Activated B cell treated with CpG ODN at 0.5 μM for 24 hours (primary cell): ENCODE data around the gene ENPP3. TPM values are rescaled to one million over a fixed set of nuclear protein-coding genes. Genes with fewer than 3 reads are reported as not detected.

ENCODE experiments used
- ATAC-seq: fragments of 200-7000 bp; cut with Tn5 transposase; one replicate; pipeline ENCODE4 v1.10.0; 2021; ENCODE audit warnings: low read depth, mild to moderate bottlenecking, moderate library complexity
- CTCF ChIA-PET: fragments of 350-600 bp; sonication (Branson Sonifier 250); formaldehyde crosslinking; loops from one replicate; lab custom pipeline; 2021; ENCODE audit warnings: antibody characterized with exemption; lab: Charles Lee
- POLR2A ChIA-PET: fragments of 350-600 bp; sonication (Branson Sonifier 250); formaldehyde crosslinking; loops from one replicate; lab custom pipeline; 2021; ENCODE audit warnings: antibody characterized with exemption; lab: Charles Lee
- DNase-seq: peaks from one replicate; pipeline ENCODE4 v3.0.0; 2022
- H3K27ac Mint-ChIP-seq: one replicate; pipeline ENCODE4 v1.8.0; 2020; ENCODE audit warnings: mixed read lengths
- H3K27me3 Mint-ChIP-seq: one replicate; pipeline ENCODE4 v1.8.0; 2021; ENCODE audit warnings: mixed read lengths
- H3K36me3 Mint-ChIP-seq: one replicate; pipeline ENCODE4 v1.8.0; 2021; ENCODE audit warnings: low read depth, mixed read lengths
- H3K4me1 Mint-ChIP-seq: one replicate; pipeline ENCODE4 v1.8.0; 2021; ENCODE audit warnings: mixed read lengths
- H3K4me3 Mint-ChIP-seq: one replicate; pipeline ENCODE4 v1.8.0; 2020; ENCODE audit warnings: mild to moderate bottlenecking, mixed read lengths
- H3K9me3 Mint-ChIP-seq: one replicate; pipeline ENCODE4 v1.8.0; 2020; ENCODE audit warnings: mixed read lengths
- CTCF ChIP-seq: fragments of 200-600 bp; IDR thresholded peaks from one replicate; pipeline ENCODE4 v1.8.0; 2022; ENCODE audit warnings: antibody characterized with exemption, mild to moderate bottlenecking
- intact Hi-C: fragments of 100-400 bp; cut with micrococcal nuclease; formaldehyde crosslinking; loops from one replicate; pipeline ENCODE4 v1.15.1; 2024
- total RNA-seq: library from RNA; stranded (reverse); gene quantifications from 2 replicates; pipeline ENCODE4 v1.2.3, GENCODE V29; 2022

The ENPP3 gene
- total RNA-seq, 1 donor from 2014 or later: 0.29 TPM

GRCh38 chr6:131754088-131754487 is 117.0 kb downstream of the ENPP3 start:
- ChIA-PET CTCF (no interaction called here), POLR2A (interaction anchor here (0.6 kb wide), 1 partner anchor 681 kb away, joined by 3 read pairs; no protein-coding TSS in a partner anchor)
- DNase-seq: no peak
- Mint-ChIP-seq H3K27ac (no peak overlapping the region), H3K27me3 (peaks cover 11% of the 10 kb centered on the region), H3K36me3 (no peaks in the 10 kb centered on the region), H3K4me1 (no peaks in the 10 kb centered on the region), H3K4me3 (no peak overlapping the region), H3K9me3 (no peaks in the 10 kb centered on the region)
- no peak for TF ChIP-seq CTCF
- ATAC-seq: no peak
- intact Hi-C loops: no loop called here

DNA sequence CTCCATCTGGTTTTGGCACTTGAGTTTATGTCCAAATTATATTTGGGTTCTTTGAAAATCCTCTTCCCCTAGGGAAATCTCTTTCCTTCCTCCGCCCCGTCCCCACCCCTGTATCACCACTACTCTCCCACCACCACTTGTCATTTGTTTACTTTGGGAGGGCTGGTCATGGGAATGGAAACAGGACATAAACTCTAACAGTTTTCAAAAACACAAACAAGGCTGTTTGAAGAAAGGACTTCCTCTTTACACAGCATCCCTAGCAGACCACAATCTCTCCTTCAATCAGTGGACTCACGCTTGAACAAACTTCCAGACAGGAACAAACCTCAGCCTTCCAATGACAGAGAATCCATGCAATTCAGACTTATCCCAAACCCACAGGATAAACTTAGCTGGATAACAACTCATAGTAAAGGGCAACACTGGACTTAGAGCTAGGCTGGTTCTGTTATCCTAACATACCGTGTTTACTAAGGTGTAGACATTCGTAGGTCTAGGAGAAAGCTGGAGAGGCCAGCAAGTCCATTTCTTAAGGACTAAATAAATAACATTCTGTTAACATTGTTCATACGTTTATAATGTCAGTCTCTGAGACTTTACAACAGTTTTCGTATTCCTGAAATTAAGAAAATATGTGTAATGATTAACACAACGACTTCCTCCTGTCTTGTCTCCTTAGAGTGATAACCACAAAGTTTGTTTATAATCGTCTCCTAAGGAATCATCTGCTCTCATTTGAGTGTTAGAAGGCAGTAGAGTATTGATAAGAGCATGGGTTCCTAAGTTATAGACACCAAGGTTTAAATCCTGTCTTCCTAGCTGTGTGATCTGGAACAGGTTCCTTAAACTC is 117.8 kb downstream of the ENPP3 start:
- ATAC-seq (no peak), DNase-seq (no peak)
- no peaks in the 10 kb centered on the region for H3K9me3 Mint-ChIP-seq
- no peaks in the 10 kb centered on the region for H3K4me1 Mint-ChIP-seq
- H3K27ac Mint-ChIP-seq: no peak overlapping the region
- intact Hi-C loops: no loop called here
- no peaks in the 10 kb centered on the region for H3K36me3 Mint-ChIP-seq
- H3K4me3 Mint-ChIP-seq: no peak overlapping the region
- ChIA-PET POLR2A (no interaction called here), CTCF (no interaction called here)
- TF ChIP-seq CTCF: no peak
- H3K27me3 Mint-ChIP-seq: peaks cover 11% of the 10 kb centered on the region

- CTCF ChIA-PET: no interaction called here
These were observed 118.5 kb downstream of the ENPP3 start for GRCh38 chr6:131755597-131755996.

DNA sequence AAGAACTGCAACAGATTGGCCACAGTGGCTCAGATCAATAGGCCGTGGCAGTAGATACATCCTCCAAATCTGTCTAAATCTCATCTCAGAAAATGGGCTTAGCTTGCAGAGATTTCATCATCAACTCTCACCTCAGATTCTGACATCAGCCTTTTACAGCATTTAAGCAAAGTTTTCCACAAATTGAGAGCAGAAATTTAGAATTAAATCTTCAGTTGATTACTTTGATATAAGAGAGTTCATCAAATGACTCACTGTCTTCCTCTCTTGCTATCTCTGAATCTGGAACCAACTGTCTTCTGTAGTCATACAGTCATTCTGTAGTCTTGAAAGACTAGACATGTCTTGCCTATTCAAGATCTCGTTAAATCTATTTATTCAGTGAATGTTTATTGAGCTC is 118.9 kb downstream of the ENPP3 start:
- Mint-ChIP-seq H3K4me1 (no peaks in the 10 kb centered on the region), H3K9me3 (no peaks in the 10 kb centered on the region), H3K4me3 (no peak overlapping the region), H3K36me3 (no peaks in the 10 kb centered on the region), H3K27ac (no peak overlapping the region), H3K27me3 (peaks cover 11% of the 10 kb centered on the region)
- intact Hi-C loops: no loop called here
- POLR2A ChIA-PET: no interaction called here
- CTCF ChIA-PET: no interaction called here
- ATAC-seq: no peak
- no peak for DNase-seq
- TF ChIP-seq CTCF: no peak

More at GRCh38 chr6:131755597-131755996, 118.5 kb downstream of the ENPP3 start:
- Mint-ChIP-seq H3K27me3 (peaks cover 11% of the 10 kb centered on the region), H3K9me3 (no peaks in the 10 kb centered on the region), H3K4me3 (no peak overlapping the region), H3K4me1 (no peaks in the 10 kb centered on the region), H3K36me3 (no peaks in the 10 kb centered on the region), H3K27ac (no peak overlapping the region)
- POLR2A ChIA-PET: no interaction called here
- DNase-seq (no peak), ATAC-seq (no peak)
- intact Hi-C loops: no loop called here
- TF ChIP-seq CTCF: no peak

DNA sequence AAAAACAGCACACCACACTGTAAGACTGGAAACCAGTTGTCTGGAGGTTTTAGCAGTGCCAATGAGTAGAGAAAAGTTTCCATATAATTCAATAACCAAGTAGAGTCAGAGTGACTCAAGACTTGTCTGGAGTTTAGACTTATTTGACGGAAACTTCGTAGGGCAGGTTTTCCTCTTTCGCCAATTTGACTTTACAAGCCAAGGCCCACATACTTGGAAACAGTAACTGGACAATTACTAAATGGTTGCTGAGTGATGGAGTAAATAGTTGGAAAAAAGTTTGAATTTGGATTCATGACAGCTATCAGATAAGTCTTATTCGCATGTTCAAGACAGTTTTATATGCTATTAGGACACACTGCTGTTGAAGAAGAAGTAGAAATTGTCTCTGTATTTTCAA is 121.8 kb downstream of the ENPP3 start:
- Mint-ChIP-seq H3K4me1 (no peaks in the 10 kb centered on the region), H3K4me3 (no peak overlapping the region), H3K9me3 (no peaks in the 10 kb centered on the region), H3K27me3 (peaks cover 9% of the 10 kb centered on the region), H3K36me3 (no peaks in the 10 kb centered on the region), H3K27ac (no peak overlapping the region)
- no peak for TF ChIP-seq CTCF
- DNase-seq: no peak
- intact Hi-C loops: no loop called here
- ChIA-PET CTCF (no interaction called here), POLR2A (no interaction called here)
- no peak for ATAC-seq
